NAMALWA (cell line): Measurements from ENCODE around the gene TCTN2.

Experiments used
- DNase-seq: peaks from one replicate; pipeline ENCODE4 v3.0.0-alpha.2; 2015; ENCODE audit warnings: low spot score

The TCTN2 gene

DNA sequence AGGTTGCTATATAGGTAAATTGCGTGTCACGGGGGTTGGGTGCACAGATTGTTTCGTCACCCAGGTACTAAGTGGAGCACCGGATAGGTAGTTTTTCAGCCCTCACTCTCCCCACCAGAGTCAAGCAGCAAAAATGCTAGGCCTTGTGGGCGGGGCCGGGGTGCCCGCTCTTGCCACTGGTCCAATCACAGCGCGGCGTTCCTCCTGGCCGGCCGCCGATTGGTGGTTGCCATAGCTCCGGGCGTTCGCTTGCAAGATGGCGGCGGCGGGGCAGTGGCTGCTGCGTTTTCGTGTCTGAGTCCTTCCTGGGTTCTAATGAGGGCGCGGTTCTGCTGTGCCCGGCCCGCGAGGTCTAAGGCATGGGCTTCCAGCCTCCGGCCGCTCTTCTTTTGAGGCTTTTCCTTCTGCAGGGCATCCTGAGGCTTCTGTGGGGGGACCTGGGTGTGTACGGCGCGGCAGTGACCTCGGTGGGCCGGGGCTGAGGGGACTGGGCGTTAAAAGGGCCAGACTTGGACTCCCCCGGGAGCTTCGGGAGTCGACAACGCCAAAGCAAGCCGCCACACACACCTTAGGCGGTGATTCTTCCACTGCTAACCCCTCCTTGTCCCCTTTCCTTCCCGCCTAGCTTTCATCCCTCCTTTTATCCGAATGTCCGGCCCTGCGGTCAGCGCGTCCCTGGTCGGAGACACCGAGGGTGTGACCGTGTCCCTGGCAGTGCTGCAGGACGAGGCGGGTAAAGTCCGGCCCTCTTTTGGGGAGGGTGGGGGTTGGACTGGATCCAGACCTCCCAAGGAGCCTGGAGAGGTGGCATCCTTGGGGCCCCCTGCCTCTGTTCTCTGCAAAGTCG, at the start of gene TCTN2:
Gene TCTN2, plus strand, starts transcription at position 232 of the 847 bp plus-strand sequence. Its CDS starts 128 bp downstream, at position 360.
- DNase-seq, result peak; percentile 95

DNA sequence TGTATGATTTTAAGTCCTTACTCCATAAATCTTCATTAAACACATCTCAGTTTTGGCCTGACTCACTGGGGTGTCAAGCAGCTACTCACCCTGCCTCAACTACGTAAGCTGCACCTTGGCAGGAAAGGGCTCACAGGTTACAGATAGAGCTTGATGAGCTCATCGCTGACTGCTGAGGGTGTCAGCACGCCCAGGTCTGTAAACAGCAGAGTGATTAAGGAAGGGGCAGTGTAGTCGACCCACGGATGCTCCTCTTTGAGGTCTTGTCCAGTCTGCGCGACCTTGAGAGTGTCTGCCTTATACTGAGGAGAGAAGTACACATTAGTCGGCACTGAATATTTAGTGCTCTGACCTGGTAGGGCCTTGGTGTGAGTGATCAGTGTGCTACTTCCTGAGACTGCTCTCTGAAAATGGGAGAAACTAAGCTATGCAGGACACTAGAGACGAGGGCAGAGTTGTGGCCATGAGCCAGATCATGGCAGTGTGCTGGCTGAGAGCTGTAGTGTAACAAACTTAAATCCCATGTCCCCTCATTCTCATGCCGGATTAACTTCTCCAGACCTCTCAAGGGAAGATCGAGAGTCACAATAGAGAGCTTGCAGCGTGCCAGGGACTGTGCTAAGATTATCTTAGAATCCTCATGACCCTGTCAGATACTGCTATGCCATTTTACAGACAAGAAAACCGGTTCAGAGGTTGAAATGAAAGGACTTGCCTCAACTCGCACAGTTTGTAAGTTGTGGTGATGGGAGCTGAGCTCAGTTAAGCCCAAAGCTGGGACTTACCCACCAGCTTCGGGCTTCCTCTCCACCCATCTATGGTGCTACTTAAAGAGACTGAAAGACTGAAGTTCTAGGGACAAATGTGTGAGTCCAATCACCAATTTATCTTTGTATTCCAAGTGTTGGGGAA, 49.0 kb upstream of the TCTN2 start:
- no peak for DNase-seq

DNA sequence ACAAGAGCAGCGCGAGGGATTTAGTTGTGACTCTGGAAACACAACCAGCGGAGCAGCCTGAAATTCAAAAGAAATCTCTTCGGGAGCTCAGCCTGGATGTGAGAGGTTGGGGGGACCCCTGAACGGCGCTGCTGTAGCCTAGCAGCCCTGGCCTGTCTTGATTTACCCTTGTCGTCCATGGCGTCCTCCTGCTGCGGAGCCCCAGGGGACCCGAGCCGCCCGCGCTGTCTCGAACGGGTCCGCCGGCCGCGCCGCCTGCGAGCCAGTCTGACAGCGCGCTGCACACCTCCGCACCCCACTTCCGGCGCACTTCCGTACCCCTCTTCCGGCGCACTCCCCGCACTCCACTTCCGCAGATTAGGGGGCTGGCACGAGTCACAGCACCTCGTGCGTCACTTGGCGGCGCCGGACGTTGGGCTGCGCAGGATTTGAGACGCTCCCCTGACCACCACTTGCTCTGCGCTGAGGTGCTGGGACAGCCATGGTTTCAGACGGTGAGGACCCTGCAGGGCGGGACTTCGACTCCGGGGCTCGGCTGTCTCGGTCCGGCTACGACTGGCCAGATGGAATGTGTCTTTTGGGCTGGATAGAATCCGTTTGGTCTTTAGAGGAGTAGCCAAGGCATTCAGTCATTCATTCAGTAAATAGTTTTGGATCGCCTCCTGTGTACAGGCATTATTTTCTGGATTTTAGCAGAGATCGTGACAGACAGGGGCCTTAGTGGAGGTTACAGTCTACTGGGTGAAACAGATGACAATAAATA, 37.4 kb upstream of the TCTN2 start, which contains the start of the genes EIF2B1 and GTF2H3:
Gene EIF2B1, minus strand, starts transcription at position 308 of the 763 bp plus-strand sequence. Its CDS starts 129 bp downstream, at position 179.
Gene GTF2H3, plus strand, starts transcription at position 451 of the 763 bp plus-strand sequence. Its CDS starts 31 bp downstream, at position 482.
- DNase-seq, result peak; percentile 98

DNA sequence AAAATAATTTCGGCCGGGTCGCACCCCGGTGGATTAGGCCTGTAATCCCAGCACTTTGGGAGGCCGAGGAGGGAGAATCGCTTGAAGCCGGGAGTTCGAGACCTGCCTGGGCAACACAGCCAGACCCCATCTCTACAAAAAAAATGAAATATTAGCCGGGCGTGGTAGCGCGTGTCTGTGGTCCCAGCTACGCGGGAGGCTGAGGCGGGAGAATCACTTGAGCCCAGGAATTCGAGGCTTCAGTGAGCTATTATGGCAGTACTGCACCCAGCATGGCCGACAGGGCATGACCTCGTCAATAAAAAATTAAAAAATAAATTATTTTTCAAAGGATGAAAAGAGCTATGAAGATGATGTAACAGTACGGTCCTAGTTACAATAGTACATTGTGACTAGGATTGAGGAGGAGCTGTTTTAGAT, 36.8 kb upstream of the TCTN2 start:
- peak; percentile 22 for DNase-seq

DNA sequence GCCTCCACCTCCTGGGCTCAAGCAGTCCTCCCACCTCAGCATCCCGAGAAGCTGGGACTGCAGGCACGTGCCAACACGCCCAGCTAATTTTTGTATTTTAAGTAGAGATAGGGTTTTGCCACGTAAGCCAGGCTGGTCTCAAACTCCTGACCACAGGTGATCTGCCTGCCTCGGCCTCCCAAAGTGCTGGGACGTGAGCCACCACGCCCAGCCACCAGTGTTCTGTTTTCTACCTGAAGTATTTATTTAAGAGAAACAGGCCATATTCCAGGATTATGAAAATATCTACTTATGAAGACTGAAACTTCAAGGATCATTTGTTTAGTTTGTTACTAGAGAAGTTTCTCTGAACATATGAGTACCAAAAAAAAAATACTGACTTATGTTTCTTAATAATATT, 27.0 kb upstream of the TCTN2 start:
- DNase-seq, result no peak

DNA sequence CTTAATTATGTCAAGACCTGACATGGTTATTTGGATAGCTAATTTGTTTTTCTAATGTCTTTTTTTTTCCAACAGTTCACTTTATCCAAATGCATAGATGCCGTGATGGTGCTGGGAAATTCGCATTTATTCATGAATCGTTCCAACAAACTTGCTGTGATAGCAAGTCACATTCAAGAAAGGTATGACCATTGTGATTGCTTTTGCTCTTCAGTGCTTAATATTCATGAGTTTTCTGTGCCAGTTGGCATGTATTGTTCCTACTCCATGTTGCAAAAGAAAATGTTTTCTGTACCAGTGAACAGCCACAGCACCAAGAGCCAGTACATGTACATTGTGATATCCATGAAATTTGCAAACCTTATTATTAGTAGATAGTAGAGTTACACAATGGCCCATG, 25.5 kb upstream of the TCTN2 start:
- DNase-seq, result no peak

DNA sequence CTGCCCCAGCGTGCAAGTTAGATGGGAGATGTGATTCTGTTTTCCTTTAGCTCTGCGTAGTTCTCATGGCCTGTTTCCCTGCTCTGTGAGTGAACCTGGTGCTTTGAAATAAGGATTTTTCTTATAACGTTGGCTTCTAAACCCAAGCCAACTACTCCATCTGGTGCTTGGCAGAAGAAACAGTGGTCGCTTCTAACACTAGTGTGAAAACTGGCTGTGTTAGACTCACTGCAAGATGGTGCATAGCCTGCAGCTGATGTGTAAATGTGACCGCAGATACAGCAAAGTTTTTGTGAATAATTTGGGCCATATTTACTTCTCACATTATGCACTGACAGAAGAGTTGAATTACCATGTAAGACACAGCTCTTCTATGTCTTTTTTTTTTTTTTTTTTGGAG, 25.0 kb upstream of the TCTN2 start:
- no peak for DNase-seq

DNA sequence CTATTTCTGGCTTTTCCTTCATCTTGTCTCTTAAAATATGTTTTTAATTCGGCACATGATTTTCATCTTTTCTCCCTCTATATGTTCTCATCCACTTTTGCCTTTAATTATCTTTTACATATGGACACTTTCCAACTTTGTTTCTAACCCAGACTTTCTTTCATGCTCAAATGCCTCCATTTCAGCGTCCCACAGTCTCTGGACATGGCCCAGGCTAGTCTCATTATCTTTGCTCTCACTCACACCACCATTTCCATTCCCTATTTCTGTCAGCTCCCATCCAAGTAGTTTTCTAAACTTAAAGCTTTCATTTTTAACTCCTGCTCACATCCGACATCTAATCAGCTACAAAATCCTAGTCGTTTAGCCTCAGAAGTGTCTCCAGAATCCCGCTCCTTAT, 22.5 kb upstream of the TCTN2 start:
- DNase-seq, result no peak

DNA sequence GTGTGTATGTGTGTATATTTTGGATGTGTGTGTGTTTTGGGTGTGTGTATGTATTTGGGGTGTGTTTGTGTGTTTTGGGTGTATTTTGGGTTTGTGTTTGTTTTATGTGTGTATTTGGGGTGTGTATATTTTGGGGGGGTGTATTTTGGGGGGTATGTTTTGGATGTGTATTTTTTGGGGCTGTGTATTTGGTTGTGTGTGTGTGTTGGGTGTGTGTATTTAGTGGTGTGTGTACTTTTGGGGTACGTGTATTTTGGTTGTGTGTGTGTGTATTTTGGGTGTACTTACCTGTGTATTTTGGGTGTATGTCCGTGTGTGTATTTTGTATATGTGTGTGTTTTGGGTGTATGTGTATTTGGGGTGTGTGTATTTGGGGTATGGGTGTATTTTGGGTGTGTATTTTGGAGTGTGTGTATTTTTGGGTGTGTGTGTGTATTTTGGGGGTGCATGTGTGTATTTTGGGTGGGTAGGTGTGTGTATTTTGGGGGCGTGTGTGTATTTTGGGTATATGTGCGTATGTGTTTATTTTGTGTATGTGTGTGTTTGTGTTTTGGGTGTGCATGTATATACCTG, 16.7 kb upstream of the TCTN2 start:
- no peak for DNase-seq

DNA sequence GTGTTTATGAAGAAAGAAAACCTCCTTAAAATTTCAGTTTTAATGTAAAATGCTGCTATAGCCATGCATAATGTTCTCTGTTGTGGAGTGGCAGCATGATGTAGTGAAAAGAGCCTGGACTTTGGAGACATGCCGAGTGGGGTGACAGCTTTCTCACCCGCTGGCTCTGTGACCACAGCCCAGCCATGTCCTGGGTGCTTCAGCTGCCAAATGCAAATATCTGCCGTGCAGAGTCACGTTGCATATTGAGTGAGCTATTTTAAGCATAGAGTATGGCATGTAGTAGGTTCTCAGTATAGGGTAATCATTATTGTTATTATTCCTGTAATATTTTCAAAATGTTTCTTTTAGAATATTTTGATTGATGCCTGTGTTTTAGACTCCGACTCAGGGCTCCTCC, 15.5 kb upstream of the TCTN2 start:
- peak; percentile 63 for DNase-seq

DNA sequence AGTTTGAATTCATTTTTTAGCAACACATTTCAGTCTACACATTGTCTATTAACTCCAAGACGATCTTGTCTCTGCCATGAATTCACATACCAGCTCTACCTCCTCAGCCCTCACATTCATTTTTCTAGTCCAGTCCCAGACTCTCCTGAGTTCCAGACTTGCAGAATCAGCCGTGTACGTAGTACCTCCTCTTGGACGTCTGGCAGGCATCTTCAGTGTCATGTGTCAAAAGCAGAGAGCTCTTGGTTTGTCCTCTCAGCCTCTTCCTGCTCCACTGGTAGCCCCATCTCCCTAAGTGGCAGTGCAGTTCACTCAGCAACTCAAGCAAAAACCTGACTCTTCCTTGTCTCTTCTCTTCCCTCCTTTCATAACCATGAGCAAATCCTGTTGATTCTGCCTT, 14.5 kb upstream of the TCTN2 start:
- no peak for DNase-seq

DNA sequence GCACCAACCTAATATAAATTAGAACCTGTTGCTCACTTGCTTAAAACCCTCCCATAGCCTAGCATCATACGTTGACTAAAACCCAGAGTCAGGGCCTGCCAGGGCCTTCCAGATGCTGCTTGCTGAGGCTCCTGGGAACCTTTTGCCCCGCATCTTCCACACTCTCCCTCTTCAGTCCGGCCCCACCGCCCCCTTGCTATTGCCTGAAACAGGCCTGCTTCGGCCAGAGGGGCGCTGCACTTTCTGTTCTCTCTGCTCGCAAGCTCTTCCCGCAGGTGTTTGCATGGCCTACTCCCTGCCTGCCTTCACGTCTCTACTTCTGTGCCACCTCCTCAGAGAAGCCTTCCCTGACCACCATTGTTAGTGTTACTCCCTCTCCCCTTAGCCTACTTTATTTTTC, 13.7 kb upstream of the TCTN2 start:
- no peak for DNase-seq

DNA sequence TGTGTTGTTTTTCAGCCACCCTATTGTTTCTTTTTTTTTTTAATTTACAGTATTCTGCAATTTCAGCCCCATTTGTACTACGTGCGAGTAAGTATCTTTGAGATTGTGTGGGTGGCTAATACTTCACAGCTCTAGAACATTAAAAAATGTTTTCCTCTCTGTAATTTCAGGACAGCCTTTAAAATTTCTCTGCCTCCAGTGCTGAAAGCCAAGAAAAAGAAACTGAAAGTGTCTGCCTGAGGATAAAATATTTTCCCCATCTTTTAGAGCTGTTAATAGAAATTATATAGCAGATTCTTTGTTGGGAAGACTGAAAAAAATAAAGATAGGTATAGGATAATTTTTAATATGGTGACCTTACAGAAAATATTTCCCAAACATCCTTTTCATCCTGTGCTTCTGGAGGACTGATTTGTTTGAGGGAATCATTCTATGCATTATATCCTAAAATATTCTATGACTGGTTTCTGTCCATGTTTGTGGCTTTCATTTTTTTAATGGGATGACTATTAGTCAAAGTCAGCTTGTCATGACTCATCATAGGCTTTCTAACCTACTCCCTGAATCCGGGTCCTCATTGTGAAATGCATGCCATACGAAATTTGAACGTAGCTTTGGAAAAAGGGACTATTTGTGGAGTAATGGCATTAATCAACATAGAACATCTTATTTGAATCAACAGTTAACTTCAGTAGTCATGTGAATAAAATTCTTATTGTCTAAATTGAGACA, 10.8 kb upstream of the TCTN2 start:
- DNase-seq, result no peak

DNA sequence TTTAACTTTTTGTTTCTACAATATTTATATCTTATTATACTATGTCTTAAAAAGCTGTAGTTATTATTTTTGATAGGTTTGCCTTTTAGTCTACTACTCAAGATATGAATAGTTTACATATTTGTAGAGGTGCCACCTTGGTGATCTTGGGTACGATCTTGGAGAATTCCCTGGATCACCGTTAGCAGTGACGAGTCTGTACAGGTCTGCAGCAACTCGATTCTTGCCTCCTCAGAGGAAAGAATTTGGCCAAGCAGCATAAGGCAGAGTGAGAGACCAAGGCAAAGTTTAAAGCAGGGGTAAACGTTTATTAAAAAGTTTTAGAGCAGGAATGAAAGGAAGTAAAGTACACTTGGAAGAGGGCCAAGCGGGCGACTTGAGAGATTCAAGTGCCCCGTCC, 3.1 kb upstream of the TCTN2 start:
- no peak for DNase-seq

DNA sequence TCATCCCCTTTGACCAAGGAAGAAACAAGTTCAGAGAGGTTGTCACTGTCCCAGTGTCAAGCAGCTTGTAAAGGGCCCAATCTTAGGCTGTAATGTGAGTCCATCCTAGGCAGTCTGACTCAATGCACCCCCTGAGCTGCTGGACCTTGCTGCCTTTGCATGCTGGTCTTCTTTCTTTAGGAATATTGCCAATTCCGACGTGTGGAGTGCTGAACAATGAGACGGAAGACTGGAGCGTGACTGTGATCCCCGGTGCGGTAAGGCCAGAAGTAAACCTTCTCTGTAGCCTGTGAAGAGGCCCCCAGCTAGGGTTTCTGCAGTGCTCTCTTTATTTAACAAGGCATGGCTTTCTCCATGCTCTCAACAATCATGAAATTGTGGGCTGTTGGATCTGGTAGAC, 963 bp downstream of the TCTN2 start:
- DNase-seq, result no peak

DNA sequence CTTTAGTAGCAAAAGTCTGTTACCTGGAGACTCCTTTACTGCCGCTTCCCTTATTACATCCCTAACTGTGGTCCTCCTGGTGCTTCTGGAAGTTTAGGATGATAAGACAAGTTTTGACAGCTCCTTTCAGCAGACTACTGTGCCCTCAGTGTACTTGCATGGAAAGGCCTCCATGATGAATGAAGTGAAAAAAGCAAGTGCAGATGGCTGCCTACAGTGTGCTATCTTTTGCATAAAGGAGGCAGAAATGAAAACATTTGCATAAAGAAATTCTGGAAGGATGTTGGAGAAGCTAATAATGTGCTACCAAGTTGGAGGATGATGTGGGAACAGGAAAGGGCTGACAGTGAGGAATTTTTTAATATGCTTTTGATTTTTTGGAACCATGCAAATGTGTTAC, 4.5 kb downstream of the TCTN2 start:
- no peak for DNase-seq

DNA sequence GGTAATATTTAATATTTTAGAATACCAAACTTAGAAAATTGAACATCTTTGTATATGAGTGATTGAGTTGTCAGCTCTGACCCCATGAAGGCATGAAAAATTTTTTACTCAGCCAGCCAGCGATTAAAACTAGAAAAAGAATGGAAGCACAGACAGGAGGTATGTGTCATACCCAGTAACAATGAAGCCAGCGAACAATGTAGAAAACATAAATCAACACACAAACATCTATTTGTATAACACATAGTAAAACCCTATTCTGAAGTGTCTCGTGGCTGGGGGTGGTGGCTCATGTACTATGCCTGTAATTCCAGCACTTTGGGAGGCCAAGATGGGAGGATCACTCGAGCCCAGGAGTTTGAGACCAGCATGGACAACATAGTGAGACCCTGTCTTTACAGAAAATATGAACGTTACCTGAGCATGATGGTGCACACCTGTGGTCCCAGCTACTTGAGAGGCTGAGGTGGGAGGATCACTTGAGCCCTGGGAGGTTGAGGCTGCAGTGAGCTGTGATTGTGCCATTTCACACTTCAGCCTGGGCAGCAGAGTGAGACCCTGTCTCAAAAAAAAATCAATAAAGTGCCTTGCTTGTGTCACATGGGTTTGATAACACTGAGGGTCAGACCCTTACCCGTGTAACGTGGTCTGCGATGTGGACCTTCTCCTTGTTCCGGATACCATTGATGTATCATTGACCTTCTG, 5.9 kb downstream of the TCTN2 start:
- DNase-seq, result no peak

DNA sequence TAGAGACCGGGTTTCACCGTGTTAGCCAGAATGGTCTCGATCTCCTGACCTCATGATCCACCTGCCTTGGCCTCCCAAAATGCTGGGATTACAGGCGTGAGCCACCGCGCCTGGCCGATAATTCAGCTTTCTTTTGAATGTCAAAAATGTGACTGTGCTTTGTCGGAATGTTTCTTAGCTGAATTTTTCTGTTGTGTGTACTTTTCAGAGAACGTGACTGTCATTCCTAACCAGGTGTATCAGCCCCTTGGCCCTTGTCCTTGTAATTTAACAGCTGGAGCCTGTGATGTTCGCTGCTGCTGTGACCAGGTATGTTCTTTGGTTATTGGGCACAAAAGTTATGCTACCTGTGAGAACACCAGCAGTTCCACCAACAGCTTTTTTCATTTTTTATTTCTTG, 8.1 kb downstream of the TCTN2 start:
- no peak for DNase-seq

DNA sequence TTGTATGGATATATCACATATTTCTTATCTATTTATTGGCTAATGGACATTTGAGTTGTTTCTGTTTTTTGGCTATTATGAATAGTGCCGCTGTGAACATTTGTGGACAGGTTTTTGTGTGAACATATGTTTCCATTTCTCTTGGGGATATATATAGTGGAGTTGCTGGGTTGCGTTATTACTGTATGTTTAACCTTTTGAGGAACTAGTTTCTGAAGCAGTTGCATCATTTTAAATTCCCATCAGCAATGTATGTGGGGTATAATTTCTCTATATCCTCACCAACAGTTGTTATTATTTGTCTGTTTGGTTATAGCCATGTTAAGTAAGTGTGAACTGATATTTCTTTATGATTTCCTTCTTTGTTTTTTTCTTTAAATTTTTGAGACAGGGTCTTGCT, 10.7 kb downstream of the TCTN2 start:
- peak; percentile 13 for DNase-seq

DNA sequence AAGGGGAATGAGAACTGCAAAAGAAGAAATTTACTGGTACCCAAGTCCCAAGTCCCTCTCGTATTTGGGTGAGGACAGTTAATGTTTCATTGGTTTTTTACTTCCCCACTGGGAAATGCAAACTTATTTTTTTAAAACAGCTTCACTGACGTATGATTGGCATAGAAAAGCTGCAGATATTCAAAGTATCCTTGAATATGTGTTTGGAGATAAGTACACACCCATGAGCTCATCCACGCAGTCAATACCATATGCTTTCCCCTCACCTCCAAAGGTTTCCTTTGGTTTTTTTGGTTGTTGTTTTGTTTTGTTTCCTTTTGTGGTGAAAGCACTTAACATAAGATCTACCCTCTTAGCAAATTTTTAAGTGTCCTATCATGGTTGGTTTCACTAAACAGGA, 13.1 kb downstream of the TCTN2 start:
- DNase-seq, result no peak
